ENCODE measurements around the gene MT1X. TPM values are rescaled to one million over a fixed set of nuclear protein-coding genes. Genes with fewer than 3 reads are reported as not detected.

MT1X gene
- total RNA-seq, 1 donor from 2014 or later, result 39.3 TPM

DNA sequence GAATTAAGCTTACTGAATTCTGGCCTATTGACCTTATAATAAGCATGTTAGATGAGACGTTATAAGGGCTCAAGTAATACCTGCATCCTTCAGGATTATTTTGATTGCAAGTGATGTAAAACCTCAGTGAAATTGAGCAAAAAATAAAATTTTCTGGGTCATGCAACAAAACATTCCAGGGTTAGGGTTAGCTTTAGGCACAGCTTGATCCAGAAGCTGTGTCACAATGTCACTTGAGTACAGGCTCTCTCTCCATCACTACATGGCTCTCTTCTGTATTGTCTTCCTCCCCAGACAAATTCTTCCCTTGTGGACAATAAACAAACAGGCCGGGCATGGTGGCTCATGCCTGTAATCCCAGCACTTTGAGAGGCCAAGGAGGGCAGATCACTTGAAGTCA, 44.0 kb downstream of the MT1X start:
- no peak overlapping the region for H3K4me3 Mint-ChIP-seq
- H3K9me3 Mint-ChIP-seq, result no peaks in the 10 kb centered on the region
- DNase-seq (ENCODE audit: extremely low spot score, unreplicated experiment), result peak; percentile 7
- H3K27ac Mint-ChIP-seq, result no peak overlapping the region
- H3K36me3 Mint-ChIP-seq, result no peaks in the 10 kb centered on the region
- H3K4me1 Mint-ChIP-seq (ENCODE audit: unreplicated experiment), result peaks cover 11% of the 10 kb centered on the region
- TF ChIP-seq, protein P1, sequence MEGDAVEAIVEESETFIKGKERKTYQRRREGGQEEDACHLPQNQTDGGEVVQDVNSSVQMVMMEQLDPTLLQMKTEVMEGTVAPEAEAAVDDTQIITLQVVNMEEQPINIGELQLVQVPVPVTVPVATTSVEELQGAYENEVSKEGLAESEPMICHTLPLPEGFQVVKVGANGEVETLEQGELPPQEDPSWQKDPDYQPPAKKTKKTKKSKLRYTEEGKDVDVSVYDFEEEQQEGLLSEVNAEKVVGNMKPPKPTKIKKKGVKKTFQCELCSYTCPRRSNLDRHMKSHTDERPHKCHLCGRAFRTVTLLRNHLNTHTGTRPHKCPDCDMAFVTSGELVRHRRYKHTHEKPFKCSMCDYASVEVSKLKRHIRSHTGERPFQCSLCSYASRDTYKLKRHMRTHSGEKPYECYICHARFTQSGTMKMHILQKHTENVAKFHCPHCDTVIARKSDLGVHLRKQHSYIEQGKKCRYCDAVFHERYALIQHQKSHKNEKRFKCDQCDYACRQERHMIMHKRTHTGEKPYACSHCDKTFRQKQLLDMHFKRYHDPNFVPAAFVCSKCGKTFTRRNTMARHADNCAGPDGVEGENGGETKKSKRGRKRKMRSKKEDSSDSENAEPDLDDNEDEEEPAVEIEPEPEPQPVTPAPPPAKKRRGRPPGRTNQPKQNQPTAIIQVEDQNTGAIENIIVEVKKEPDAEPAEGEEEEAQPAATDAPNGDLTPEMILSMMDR (conservative IDR thresholded peaks at IDR 0.05), result no peak
- peaks cover 13% of the 10 kb centered on the region for H3K27me3 Mint-ChIP-seq

DNA sequence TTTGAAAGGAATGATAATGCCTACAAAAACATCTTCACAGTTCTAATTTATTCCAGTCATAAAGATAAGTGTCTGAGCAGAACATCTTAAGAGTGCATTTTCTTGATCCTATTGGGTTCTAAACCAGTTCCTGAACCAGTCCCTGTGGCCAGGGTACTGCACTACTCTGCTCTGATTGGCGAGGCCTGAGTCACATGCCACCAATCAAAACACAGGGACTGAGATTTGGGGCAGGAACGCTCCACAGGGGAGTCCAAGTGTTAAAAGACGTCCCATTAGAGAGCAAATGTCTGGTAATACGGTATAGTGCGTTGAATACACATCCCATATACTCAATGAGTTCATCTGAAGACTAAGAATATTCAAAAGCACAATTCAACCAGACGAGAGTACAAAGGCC, 44.7 kb downstream of the MT1X start:
- Mint-ChIP-seq H3K27ac (no peak overlapping the region), H3K27me3 (peaks cover 13% of the 10 kb centered on the region), H3K36me3 (no peaks in the 10 kb centered on the region), H3K4me1 (ENCODE audit: unreplicated experiment) (peaks cover 11% of the 10 kb centered on the region), H3K9me3 (no peaks in the 10 kb centered on the region), H3K4me3 (no peak overlapping the region)
- TF ChIP-seq, protein P1 (conservative IDR thresholded peaks at IDR 0.05), result no peak
- DNase-seq (ENCODE audit: extremely low spot score, unreplicated experiment), result no peak

DNA sequence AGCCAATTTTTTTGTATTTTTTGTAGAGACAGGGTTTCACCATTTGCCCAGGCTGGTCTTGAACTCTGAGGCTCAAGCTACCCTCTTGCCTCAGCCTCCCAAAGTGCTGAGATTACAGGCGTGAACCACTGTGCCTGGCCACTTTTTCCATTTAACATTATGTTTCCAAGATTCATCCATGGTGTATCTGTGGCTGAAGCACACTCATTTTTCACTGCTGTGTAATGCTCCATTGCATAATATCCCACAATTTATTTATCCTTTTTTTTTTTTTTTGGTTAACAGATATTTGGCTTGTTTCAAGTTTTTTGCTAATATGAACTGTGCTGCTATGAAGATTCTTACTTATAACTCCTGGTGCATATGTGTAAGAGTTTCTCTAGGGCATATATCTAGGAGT, 45.8 kb downstream of the MT1X start:
- DNase-seq (ENCODE audit: extremely low spot score, unreplicated experiment), result no peak
- H3K36me3 Mint-ChIP-seq, result no peaks in the 10 kb centered on the region
- H3K27ac Mint-ChIP-seq, result no peak overlapping the region
- peaks cover 3% of the 10 kb centered on the region for H3K27me3 Mint-ChIP-seq
- no peaks in the 10 kb centered on the region for H3K9me3 Mint-ChIP-seq
- H3K4me1 Mint-ChIP-seq (ENCODE audit: unreplicated experiment), result peaks cover 11% of the 10 kb centered on the region
- no peak overlapping the region for H3K4me3 Mint-ChIP-seq
- TF ChIP-seq, protein P1 (conservative IDR thresholded peaks at IDR 0.05), result no peak

DNA sequence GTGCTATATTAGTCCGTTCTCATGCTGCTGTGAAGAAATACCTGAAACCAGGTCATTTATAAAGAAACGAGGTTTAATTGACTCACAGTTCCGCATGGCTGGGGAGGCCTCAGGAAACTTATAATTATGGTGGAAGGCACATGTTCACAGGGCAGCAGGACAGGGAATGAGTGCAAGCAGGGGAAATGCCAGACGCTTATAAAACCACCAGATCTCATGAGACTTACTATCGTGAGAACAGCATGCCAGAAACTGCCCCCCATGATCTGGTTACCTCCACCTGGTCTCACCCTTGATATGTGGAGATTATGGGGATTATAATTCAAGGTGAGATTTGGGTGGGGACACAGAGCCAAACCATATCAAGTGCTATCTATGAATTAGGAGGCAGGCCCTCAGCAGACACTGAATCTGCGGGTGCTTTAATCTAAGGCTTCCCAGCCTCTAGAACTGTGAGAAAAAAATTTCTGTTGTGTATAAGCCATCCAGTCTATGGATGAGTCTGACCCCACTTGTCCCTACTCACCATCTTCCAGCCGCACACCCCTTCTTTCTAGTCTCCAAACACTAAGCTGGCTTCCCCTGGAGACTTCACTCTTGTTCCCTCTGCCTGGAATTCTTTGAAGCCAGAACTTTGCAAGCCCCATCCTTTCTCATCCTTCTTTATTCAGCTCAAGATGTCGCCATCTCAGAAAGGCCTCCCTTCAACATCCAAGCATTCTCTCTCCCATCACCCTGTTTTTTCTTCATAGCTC, 46.9 kb downstream of the MT1X start:
- TF ChIP-seq, protein P1 (conservative IDR thresholded peaks at IDR 0.05), result no peak
- Mint-ChIP-seq H3K36me3 (no peaks in the 10 kb centered on the region), H3K27me3 (no peaks in the 10 kb centered on the region), H3K9me3 (no peaks in the 10 kb centered on the region), H3K27ac (peak overlapping the region; percentile 79), H3K4me3 (no peak overlapping the region), H3K4me1 (ENCODE audit: unreplicated experiment) (peaks cover 11% of the 10 kb centered on the region)
- no peak for DNase-seq (ENCODE audit: extremely low spot score, unreplicated experiment)

DNA sequence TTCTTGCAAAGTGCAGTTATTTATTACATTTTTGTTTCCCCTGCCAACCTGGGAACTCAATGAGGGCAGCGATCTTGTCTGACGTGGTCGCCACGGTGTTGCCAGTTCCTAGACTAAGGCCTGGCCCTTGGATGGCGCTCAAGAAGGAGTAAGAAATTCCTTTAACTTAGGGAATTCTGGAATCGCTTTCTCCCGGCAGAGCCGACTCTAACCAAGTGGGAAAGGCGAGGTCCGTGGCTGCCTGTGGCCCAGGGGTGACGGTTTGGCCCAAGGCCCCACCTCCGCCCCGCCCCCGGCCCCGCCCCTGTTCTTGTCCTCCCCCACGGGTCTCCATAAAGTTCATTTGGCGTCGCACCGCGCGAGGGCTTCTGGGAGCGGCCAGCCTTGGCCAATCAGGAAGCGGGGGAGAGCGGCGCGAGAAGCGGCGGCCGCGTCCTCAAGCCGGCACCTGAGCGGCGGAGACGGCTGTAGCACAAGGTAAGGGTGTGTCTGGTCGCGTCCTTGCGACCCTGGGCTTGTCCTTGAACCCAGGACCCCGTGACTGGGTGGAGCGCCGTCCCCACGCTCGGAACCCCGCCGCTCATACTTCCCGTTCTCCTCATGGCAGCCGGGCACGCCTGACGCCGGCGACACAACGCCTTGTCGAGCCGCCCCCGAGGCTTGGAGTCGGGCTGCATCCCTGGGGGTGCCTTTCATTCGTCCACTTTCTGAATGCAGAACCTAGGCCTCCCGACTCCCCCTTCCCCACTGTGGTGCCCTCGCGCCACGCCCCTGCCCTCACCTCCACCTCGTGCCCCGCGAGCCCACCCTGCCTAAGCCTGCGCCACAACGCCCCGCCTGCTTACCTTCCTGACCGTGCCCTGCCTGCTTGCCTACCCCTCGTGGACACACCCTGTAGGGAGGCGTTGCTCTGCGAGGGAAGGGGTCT, 47.7 kb downstream of the MT1X start, which contains the start of gene NUP93:
Gene NUP93, plus strand, starts transcription at position 395 of the 928 bp plus-strand sequence. CDS start 18,119 bp downstream, outside the sequence.
- DNase-seq (ENCODE audit: extremely low spot score, unreplicated experiment), result peak; percentile 89
- Mint-ChIP-seq H3K4me1 (ENCODE audit: unreplicated experiment) (peaks cover 11% of the 10 kb centered on the region), H3K4me3 (no peak within 1 kb of the TSS), H3K36me3 (no peaks in the 10 kb centered on the region), H3K27me3 (no peaks in the 10 kb centered on the region), H3K27ac (peak within 1 kb of the TSS; percentile 79), H3K9me3 (no peaks in the 10 kb centered on the region)
- TF ChIP-seq, protein P1 (conservative IDR thresholded peaks at IDR 0.05), result no peak

All from type B pancreatic cell (in vitro differentiated cells).